ENCODE measurements around the gene TP53INP2.
A peak's percentile ranks its signal among the peaks of the same experiment; 100 is the strongest.
"Not testable (repeated sequence)": the region's sequence is repeated elsewhere in the genome, so short reads cannot be mapped to it uniquely, and the experiment has no call there.

The TP53INP2 gene

GRCh38 chr20:34716921-34717229 is 12.7 kb downstream of the TP53INP2 start:
- TF ChIP-seq, protein P1, sequence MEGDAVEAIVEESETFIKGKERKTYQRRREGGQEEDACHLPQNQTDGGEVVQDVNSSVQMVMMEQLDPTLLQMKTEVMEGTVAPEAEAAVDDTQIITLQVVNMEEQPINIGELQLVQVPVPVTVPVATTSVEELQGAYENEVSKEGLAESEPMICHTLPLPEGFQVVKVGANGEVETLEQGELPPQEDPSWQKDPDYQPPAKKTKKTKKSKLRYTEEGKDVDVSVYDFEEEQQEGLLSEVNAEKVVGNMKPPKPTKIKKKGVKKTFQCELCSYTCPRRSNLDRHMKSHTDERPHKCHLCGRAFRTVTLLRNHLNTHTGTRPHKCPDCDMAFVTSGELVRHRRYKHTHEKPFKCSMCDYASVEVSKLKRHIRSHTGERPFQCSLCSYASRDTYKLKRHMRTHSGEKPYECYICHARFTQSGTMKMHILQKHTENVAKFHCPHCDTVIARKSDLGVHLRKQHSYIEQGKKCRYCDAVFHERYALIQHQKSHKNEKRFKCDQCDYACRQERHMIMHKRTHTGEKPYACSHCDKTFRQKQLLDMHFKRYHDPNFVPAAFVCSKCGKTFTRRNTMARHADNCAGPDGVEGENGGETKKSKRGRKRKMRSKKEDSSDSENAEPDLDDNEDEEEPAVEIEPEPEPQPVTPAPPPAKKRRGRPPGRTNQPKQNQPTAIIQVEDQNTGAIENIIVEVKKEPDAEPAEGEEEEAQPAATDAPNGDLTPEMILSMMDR (IDR thresholded peaks at IDR 0.05; ENCODE audit: low read depth, low read length), result no peak
- DNase-seq (ENCODE audit: low read depth in 2 of 2), result no peak
- H3K4me3 ChIP-seq (replicated peaks in 1 of 2; ENCODE audit: low read depth in 2 of 2, low read length in 2 of 2), result no peak overlapping the region

DNA sequence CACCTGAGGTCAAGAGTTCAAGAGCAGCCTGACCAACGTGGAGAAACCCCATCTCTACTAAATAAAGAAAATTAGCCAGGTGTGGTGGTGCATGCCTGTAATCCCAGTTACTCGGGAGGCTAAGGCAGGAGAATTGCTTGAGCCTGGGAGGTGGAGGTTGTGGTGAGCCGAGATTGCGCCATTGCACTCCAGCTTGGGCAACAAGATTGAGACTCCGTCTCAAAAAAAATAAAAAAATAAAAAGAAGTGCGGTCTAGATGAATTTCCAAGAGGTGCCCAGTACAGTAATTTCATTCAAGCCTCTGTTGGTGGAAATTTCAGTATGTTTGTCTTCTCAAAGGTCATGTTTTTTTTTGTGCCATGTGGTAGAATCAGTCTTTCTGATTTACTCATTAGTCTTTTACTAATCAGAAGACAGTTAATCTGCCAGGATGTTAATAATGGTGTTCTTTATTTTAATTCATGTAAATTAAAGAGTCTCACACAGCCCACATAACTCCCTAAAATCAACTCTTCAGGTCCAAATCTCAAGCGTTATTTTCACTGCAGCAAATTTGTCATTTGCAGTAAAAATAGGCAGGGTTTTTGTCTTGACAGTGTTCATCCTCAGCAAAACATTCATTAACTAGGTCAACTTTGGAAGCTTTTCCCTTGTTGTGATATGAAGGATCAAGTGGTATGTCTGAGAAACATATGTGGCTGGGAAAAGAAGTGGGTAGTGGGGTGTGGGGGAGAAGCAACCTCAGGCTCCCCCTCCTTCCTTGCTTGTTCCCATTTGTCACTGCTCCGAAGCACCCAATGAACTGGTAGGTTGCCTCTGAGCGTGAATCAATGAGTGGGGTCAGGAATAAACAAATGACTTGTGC is 13.3 kb downstream of the TP53INP2 start:
- TF ChIP-seq, protein P1 (IDR thresholded peaks at IDR 0.05; ENCODE audit: low read depth, low read length), result no peak
- no peak for DNase-seq (ENCODE audit: low read depth in 2 of 2)
- H3K4me3 ChIP-seq (replicated peaks in 1 of 2; ENCODE audit: low read depth in 2 of 2, low read length in 2 of 2), result no peak overlapping the region

GRCh38 chr20:34719242-34720017 is 15.3 kb downstream of the TP53INP2 start:
- H3K4me3 ChIP-seq (replicated peaks in 1 of 2; ENCODE audit: low read depth in 2 of 2, low read length in 2 of 2); DNase-seq (ENCODE audit: low read depth in 2 of 2): not testable (repeated sequence)

- peak in 1 of 2 donors; percentile 29 for DNase-seq (ENCODE audit: low read depth in 2 of 2)
- TF ChIP-seq, protein P1 (IDR thresholded peaks at IDR 0.05; ENCODE audit: low read depth, low read length), result no peak
- H3K4me3 ChIP-seq (replicated peaks in 1 of 2; ENCODE audit: low read depth in 2 of 2, low read length in 2 of 2), result no peak overlapping the region
Measured at GRCh38 chr20:34720266-34720665, 16.1 kb downstream of the TP53INP2 start.

- peak in 1 of 2 donors; percentile 13 for DNase-seq (ENCODE audit: low read depth in 2 of 2)
- not testable (repeated sequence) for H3K4me3 ChIP-seq (replicated peaks in 1 of 2; ENCODE audit: low read depth in 2 of 2, low read length in 2 of 2)
Measured at GRCh38 chr20:34722560-34722959, 18.4 kb downstream of the TP53INP2 start.

DNA sequence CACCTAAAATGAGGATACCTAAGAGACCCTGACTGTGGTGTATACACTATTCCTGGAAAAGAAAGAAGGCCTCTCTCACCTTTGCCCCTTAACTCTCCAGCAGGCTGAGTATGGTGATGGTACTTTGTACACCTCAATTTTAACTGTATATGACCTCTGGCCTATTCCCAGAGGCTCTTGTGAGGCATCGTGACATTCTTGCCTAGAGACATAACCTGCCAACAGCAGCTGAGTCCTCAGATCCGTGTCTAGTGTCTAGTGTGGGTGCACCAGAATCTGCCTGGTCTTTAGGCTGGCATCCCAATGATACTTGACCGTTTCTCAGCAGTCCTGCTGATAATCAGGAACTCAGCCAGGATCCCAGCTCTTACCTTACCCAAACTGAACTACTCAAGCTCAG is 20.0 kb downstream of the TP53INP2 start:
- no peak overlapping the region for H3K4me3 ChIP-seq (replicated peaks in 1 of 2; ENCODE audit: low read depth in 2 of 2, low read length in 2 of 2)
- TF ChIP-seq, protein P1 (IDR thresholded peaks at IDR 0.05; ENCODE audit: low read depth, low read length), result no peak
- DNase-seq (ENCODE audit: low read depth in 2 of 2), result no peak

GRCh38 chr20:34729416-34729815 is 25.3 kb downstream of the TP53INP2 start:
- TF ChIP-seq, protein P1 (IDR thresholded peaks at IDR 0.05; ENCODE audit: low read depth, low read length), result no peak
- no peak for DNase-seq (ENCODE audit: low read depth in 2 of 2)
- H3K4me3 ChIP-seq (replicated peaks in 1 of 2; ENCODE audit: low read depth in 2 of 2, low read length in 2 of 2), result no peak overlapping the region

All from cardiac fibroblast (primary cell).